Measurements from ENCODE around the gene SDK1. TPM values are rescaled to one million over a fixed set of nuclear protein-coding genes. Genes with fewer than 3 reads are reported as not detected.

The SDK1 gene
- total RNA-seq, 2 donors from 2014 or later = 3.1 to 3.6 TPM

- no peak for TF ChIP-seq CTCF (IDR thresholded peaks at IDR 0.05)
These were observed 96.3 kb downstream of the SDK1 start for GRCh38 chr7:3397324-3397723.

GRCh38 chr7:3399858-3400257 lies 98.8 kb downstream of the SDK1 start:
- H3K27ac ChIP-seq = no peak overlapping the region

More at GRCh38 chr7:3397324-3397723, 96.3 kb downstream of the SDK1 start:
- H3K9me3 ChIP-seq = peaks cover 0 to 25% of the 10 kb centered on the region in 2 donors
- H3K4me3 ChIP-seq = no peak overlapping the region
- no peak overlapping the region for H3K27ac ChIP-seq
- no peak for DNase-seq (ENCODE audit: low spot score)
- H3K36me3 ChIP-seq = no peaks in the 10 kb centered on the region
- H3K27me3 ChIP-seq = no peaks in the 10 kb centered on the region
- H3K4me1 ChIP-seq = no peaks in the 10 kb centered on the region

GRCh38 chr7:3404501-3404900 lies 103.4 kb downstream of the SDK1 start:
- H3K4me3 ChIP-seq = no peak overlapping the region

More at GRCh38 chr7:3399858-3400257, 98.8 kb downstream of the SDK1 start:
- H3K36me3 ChIP-seq = no peaks in the 10 kb centered on the region
- H3K9me3 ChIP-seq = peaks cover 0 to 18% of the 10 kb centered on the region in 2 donors
- no peaks in the 10 kb centered on the region for H3K27me3 ChIP-seq
- TF ChIP-seq CTCF (IDR thresholded peaks at IDR 0.05) = no peak
- no peaks in the 10 kb centered on the region for H3K4me1 ChIP-seq
- no peak for DNase-seq (ENCODE audit: low spot score)
- no peak overlapping the region for H3K4me3 ChIP-seq

GRCh38 chr7:3408814-3409595 lies 108.0 kb downstream of the SDK1 start:
- TF ChIP-seq CTCF (IDR thresholded peaks at IDR 0.05) = no peak
- H3K27me3 ChIP-seq = no peaks in the 10 kb centered on the region
- DNase-seq (ENCODE audit: low spot score) = no peak
- H3K27ac ChIP-seq = no peak overlapping the region
- no peaks in the 10 kb centered on the region for H3K36me3 ChIP-seq
- no peak overlapping the region for H3K4me3 ChIP-seq
- no peaks in the 10 kb centered on the region for H3K9me3 ChIP-seq
- H3K4me1 ChIP-seq = peaks cover 0 to 5% of the 10 kb centered on the region in 2 donors

More at GRCh38 chr7:3404501-3404900, 103.4 kb downstream of the SDK1 start:
- H3K27ac ChIP-seq = no peak overlapping the region
- H3K4me1 ChIP-seq = peaks cover 0 to 3% of the 10 kb centered on the region in 2 donors
- H3K36me3 ChIP-seq = no peaks in the 10 kb centered on the region
- H3K9me3 ChIP-seq = no peaks in the 10 kb centered on the region
- TF ChIP-seq CTCF (IDR thresholded peaks at IDR 0.05) = no peak
- no peak for DNase-seq (ENCODE audit: low spot score)
- H3K27me3 ChIP-seq = no peaks in the 10 kb centered on the region

GRCh38 chr7:3412871-3413270 lies 111.8 kb downstream of the SDK1 start:
- DNase-seq (ENCODE audit: low spot score) = no peak
- Histone ChIP-seq H3K27ac (no peak overlapping the region), H3K9me3 (no peaks in the 10 kb centered on the region), H3K27me3 (no peaks in the 10 kb centered on the region), H3K36me3 (no peaks in the 10 kb centered on the region), H3K4me3 (no peak overlapping the region), H3K4me1 (peaks cover 0 to 5% of the 10 kb centered on the region in 2 donors)
- TF ChIP-seq CTCF (IDR thresholded peaks at IDR 0.05) = no peak

Measured in right atrium auricular region (tissue), 2 donors.